GM19463 (cell line): ENCODE results near the gene NRG3.
A peak's percentile ranks its signal among the peaks of the same experiment; 100 is the strongest.
"Not testable (repeated sequence)": the region's sequence is repeated elsewhere in the genome, so short reads cannot be mapped to it uniquely, and the experiment has no call there.

ENCODE experiments used
- ATAC-seq: cut with Tn5 transposase; IDR thresholded peaks from one replicate; pipeline ENCODE4 v1.9.1; 2021; ENCODE audit warnings: mild to moderate bottlenecking, moderate library complexity; ENCODE audit not compliant: unreplicated experiment

Gene NRG3

DNA sequence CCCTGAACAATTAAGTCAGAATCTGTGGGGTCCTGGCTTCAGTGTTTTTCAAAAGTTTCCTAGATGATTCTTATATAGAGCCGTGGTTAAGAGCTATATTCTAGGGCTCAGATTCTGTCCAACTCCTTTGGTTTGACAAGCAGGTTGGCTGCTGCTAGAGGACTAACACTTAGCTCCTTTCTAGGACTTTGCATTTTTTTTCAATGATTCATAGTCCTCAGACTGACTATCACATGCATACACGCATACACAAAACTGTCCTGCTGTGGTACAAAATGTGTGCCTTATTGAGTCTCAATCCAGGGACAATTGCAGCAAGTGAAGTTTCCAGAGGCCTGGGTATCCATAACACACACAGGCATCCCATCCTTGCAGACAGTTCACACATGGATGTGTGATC is 392.0 kb downstream of the NRG3 start:
- no peak for ATAC-seq

- no peak for ATAC-seq
Observed at GRCh38 chr10:82267465-82267864, 392.5 kb downstream of the NRG3 start.

GRCh38 chr10:82267960-82268359 is 393.0 kb downstream of the NRG3 start:
- ATAC-seq: no peak

DNA sequence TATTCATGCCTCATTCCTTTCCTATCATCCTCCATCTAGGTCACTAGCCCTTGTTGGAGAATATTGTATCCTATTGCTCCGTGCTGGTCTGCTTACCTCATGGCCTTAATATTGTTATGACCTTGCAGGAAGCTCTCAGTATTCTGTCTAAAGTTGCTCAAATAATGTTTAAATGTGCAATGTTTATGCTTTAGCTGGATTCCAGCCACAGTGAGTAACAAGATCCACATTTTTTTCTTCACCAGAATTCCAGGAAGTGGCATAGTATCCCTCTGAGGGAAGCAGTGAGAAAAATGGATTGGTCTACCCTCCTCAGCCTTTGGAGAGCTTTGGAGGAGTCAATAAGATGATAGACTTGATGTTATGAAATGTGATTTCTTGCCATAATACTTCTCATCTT is 402.6 kb downstream of the NRG3 start:
- no peak for ATAC-seq

- ATAC-seq: peak; percentile 56
Observed at GRCh38 chr10:82278401-82279182, 403.6 kb downstream of the NRG3 start.

DNA sequence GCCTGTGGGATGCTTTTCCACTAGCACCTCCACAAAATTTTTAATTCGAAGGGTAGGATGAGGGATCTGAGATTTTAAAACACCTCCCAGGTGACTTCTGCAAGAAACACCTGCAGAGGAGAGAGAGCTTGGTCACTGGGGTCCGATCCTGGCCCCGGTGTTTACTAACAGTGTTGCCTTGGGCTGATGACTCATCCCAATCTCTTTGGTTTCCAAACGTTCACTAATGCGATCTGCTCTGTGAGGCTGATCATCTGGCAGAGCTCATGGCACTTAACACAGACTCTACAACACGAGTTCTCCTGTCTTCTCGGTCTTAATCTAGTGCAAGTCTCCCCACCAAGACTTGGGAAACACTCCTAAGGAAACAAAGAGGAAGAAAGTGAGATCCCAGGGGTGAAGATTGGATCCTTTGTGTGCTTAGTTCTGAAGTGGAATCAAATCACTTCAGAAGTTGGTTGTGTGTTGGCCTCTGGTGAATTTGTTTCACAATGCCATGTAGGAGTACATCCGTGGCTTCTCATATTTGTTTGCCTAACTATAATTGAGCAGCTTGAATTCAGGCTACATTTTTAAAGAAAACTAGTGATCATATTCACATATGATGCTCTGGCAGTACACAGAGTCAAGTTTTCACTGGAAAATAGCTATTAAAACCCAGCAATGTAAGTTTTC is 407.9 kb downstream of the NRG3 start:
- ATAC-seq: no peak

DNA sequence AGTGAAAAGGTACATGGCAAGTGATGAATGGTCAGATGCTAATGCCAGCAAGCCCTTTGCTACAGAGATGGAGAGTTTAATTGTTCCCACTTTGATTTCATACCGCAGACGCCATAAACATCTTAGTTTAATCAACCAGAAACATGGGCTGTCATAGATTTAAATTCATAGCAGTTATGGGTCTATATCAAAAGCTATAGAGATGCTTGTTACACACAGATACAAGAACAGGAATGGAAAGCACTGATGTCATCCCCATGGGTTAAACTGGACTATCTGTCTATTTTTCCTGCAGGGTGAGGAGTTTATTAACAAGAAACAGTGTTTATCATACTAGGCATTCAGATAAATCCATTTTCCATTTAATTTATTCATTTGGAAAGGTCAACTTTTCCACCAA is 409.2 kb downstream of the NRG3 start:
- ATAC-seq: no peak

GRCh38 chr10:82288461-82288881 is 413.5 kb downstream of the NRG3 start:
- ATAC-seq: no peak

DNA sequence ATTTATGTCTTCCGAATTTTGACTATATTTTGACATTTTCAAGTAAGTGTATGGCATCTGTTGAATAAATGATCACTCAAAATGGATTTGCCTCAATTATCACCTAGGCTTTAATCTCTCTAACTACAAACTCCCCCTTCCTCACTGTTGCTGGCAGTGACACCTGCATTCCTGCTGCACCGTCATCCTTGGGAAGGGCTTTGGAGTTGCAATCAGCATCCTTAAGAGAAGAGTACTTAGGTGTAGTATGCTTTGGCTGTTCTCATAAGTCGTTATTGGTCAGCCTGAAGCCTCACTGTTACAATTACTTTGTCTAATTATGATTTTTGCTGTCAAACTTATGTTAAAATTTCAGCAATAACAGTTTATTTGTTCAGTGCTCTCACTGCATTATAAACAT is 415.0 kb downstream of the NRG3 start:
- no peak for ATAC-seq

- ATAC-seq: no peak
Observed at GRCh38 chr10:82294874-82295378, 419.9 kb downstream of the NRG3 start.

- no peak for ATAC-seq
Observed at GRCh38 chr10:82308641-82309040, 433.6 kb downstream of the NRG3 start.

DNA sequence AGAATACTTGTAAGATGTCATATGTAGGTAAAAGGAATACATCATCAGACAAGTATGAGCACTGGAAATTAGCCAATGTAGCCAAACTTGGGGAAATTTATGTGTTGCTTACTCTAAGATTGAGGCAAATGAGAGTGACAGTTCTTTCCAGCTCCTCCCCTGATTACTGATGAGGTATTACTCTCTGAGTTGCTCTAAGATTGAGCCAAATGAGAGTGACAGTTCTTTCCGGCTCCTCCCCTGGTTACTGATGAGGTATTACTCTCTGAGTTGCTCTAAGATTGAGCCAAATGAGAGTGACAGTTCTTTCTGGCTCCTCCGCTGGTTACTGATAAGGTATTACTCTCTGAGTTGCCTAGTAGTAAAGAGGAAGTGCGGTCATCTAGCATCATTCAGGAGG is 435.8 kb downstream of the NRG3 start:
- ATAC-seq: no peak

- no peak for ATAC-seq
Observed at GRCh38 chr10:82313401-82313800, 438.4 kb downstream of the NRG3 start.

DNA sequence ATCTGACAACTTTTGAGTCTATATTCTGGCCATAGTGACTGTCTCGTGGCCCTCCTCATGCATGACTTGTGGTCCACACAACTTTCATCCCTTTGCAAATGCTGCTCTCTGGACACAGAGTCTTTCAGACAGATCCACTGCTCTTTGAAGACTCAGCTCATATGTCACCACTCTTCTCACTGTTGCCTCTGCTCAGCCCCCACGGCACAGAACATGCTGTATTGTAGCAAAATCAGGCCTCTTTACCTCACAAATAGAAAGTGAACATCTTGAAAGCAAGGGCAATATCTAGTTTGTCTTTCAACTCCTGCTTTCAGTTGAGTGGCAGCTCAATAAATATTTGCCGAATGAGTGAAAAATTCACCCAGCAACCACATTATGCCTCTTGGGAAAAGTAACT is 443.5 kb downstream of the NRG3 start:
- ATAC-seq: no peak

DNA sequence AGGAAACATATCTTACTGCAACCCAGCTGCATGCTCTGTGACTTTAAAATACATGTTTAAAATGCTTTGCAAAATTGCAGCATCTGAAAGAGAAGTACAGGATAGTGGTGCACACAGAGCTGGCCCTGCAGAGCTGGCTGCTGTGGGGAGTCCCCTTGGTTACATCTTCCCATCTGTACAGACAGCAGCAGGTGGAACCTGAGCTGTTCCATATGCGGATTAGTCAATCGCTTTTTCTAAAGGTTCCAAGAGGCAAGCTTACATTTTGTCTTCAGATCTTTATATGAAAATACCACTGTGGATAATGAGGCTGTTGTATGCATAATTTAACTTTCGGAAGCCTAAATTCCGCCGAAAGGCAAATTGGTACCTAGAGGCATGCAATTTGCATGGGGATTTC is 444.1 kb downstream of the NRG3 start:
- no peak for ATAC-seq

DNA sequence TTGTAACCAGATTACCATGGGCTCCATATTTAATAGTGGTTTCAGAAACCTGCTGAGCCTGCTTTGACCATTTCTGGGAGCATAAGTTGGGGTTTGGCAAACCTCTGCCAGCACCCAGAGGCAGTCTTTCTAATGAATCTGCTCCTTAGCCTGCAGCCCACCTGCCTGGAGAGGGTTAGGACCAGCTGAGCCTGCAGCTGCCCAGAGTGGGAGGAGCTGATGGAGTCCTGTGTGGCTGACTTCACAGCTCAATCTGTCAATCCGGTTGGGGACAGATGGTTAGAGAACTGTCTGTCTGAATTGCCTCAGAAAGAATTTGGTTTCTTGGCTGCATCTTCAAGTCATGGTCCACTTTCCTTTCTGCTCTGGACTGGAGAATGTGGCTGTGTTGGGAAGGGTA is 444.6 kb downstream of the NRG3 start:
- ATAC-seq: no peak

- ATAC-seq: no peak
Observed at GRCh38 chr10:82321724-82322123, 446.7 kb downstream of the NRG3 start.

- ATAC-seq: no peak
Observed at GRCh38 chr10:82331716-82332115, 456.7 kb downstream of the NRG3 start.

- ATAC-seq: no peak
Observed at GRCh38 chr10:82335831-82336230, 460.8 kb downstream of the NRG3 start.

DNA sequence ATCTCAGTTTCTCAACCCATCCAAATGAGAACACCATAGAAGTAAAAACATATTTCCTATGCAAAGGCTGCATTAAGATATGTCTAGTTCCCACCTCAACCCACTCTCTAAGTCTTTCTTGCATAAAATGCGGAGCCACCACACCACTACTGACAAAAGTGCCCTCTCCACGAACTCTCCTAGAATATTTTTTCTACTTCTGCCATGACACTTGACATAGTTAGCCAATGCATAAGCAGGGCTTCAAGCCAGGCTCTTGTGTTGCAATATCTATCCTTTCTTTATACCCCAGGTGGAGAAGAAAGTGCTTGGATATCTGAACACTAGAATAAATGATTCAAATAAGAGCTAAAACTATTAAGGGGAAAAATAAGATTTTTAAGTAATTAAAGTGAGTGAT is 465.2 kb downstream of the NRG3 start:
- ATAC-seq: no peak

DNA sequence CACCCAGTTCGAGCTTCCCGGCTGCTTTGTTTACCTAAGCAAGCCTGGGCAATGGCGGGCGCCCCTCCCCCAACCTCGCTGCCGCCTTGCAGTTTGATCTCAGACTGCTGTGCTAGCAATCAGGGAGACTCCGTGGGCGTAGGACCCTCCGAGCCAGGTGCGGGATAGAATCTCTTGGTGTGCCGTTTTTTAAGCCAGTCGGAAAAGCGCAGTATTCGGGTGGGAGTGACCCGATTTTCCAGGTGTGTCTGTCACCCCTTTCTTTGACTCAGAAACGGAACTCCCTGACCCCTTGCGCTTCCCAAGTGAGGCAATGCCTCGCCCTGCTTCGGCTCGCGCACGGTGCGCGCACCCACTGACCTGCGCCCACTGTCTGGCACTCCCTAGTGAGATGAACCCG is 474.6 kb downstream of the NRG3 start:
- not testable (repeated sequence) for ATAC-seq

GRCh38 chr10:82353381-82353780 is 478.4 kb downstream of the NRG3 start:
- no peak for ATAC-seq
